DND-41 (cell line): Measurements from ENCODE around the gene SHB.

ENCODE experiments used
- CTCF ChIP-seq: IDR thresholded peaks from 2 replicates; pipeline ENCODE4 v1.5.1; 2012; ENCODE audit warnings: borderline replicate concordance, low read length, moderate library complexity, mild to moderate bottlenecking; ENCODE audit not compliant: poor library complexity, severe bottlenecking; ENCODE audit errors: extremely low read depth
- EZH2 ChIP-seq: IDR thresholded peaks from 3 replicates; pipeline ENCODE4 v1.6.1; 2012; ENCODE audit warnings: borderline replicate concordance, low read depth, mild to moderate bottlenecking, moderate library complexity, low read length, inconsistent platforms; ENCODE audit not compliant: severe bottlenecking

GRCh38 chr9:38043931-38044623 is 24.9 kb downstream of the SHB start:
- no peak for TF ChIP-seq EZH2
- no peak for TF ChIP-seq CTCF
